ENCODE data around the gene F10.
"Not testable (repeated sequence)": the region's sequence is repeated elsewhere in the genome, so short reads cannot be mapped to it uniquely, and the experiment has no call there.

The F10 gene

GRCh38 chr13:113102727-113103126, 19.9 kb upstream of the F10 start:
- DNase-seq: no peak

GRCh38 chr13:113103646-113104045, 19.0 kb upstream of the F10 start:
- no peak for DNase-seq

GRCh38 chr13:113105032-113105920, 17.3 kb upstream of the F10 start, which contains the start of gene F7:
Gene F7, plus strand, starts transcription at chr13:113105791. Its CDS starts 51 bp downstream, at chr13:113105842.
- DNase-seq: no peak

GRCh38 chr13:113105921-113106452, 16.6 kb upstream of the F10 start:
- no peak for DNase-seq

GRCh38 chr13:113106711-113107351, 15.8 kb upstream of the F10 start:
- DNase-seq: no peak

- DNase-seq: not testable (repeated sequence)
These were observed 14.1 kb upstream of the F10 start for GRCh38 chr13:113108521-113108920.

GRCh38 chr13:113109151-113110047, 13.2 kb upstream of the F10 start:
- no peak for DNase-seq

GRCh38 chr13:113110048-113110851, 12.3 kb upstream of the F10 start:
- DNase-seq: no peak

GRCh38 chr13:113110852-113111315, 11.7 kb upstream of the F10 start:
- no peak for DNase-seq

GRCh38 chr13:113111821-113112220, 10.8 kb upstream of the F10 start:
- DNase-seq: not testable (repeated sequence)

GRCh38 chr13:113112475-113112874, 10.1 kb upstream of the F10 start:
- DNase-seq: not testable (repeated sequence)

GRCh38 chr13:113112893-113113845, 9.4 kb upstream of the F10 start:
- no peak for DNase-seq

- DNase-seq: no peak
These were observed 8.7 kb upstream of the F10 start for GRCh38 chr13:113113846-113114271.

- DNase-seq: no peak
These were observed 7.9 kb upstream of the F10 start for GRCh38 chr13:113114511-113115362.

GRCh38 chr13:113115363-113116205, 7.0 kb upstream of the F10 start:
- DNase-seq: no peak

GRCh38 chr13:113116206-113116800, 6.3 kb upstream of the F10 start:
- no peak for DNase-seq

- no peak for DNase-seq
These were observed 5.7 kb upstream of the F10 start for GRCh38 chr13:113116871-113117271.

- no peak for DNase-seq
These were observed 5.2 kb upstream of the F10 start for GRCh38 chr13:113117335-113117872.

Measured in SIG-M5 (cell line).